Hematopoietic multipotent progenitor cell (in vitro differentiated cells): ENCODE results near the gene SLC38A3. TPM values are rescaled to one million over a fixed set of nuclear protein-coding genes. Genes with fewer than 3 reads are reported as not detected.
"Not testable (repeated sequence)": the region's sequence is repeated elsewhere in the genome, so short reads cannot be mapped to it uniquely, and the experiment has no call there.

Experiments
- DNase-seq, 3 donors: peaks; one replicate each; pipeline ENCODE4 v3.0.0-alpha.2; 2011 to 2015; ENCODE audit warnings: low read depth in 2 of 3, low spot score in 2 of 3
- total RNA-seq: library from RNA; depleted of rRNA; stranded (reverse); fragments of >200 nt; gene quantifications from one replicate; pipeline ENCODE4 v1.2.3, GENCODE V29; 2012

The SLC38A3 gene
- total RNA-seq, 1 donor: under 0.01 TPM

DNA sequence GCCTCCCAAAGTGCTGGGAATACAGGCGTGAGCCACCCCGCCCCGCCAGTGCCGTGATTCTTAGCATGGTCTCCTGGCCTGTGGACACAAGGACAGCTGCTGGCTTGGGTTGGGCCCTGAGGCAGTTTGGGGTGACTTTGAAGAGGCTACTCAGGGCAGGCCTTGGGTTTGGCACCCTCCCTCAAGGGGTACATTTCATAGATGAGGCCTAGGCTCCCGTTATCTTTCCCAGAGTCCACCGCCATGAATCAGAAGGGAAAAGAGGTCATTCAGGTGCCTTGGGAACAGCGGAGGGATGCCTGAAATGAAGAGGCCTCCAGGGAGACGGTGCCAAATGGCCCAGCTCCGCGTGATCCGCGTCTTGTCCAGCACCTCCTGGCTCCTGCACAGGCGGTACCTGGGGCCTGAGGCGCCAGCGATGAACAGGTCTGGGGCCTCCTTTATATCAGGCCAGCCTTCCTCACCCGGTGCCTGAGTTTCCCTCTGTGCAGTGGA is 40.2 kb downstream of the SLC38A3 start:
- DNase-seq: no peak

DNA sequence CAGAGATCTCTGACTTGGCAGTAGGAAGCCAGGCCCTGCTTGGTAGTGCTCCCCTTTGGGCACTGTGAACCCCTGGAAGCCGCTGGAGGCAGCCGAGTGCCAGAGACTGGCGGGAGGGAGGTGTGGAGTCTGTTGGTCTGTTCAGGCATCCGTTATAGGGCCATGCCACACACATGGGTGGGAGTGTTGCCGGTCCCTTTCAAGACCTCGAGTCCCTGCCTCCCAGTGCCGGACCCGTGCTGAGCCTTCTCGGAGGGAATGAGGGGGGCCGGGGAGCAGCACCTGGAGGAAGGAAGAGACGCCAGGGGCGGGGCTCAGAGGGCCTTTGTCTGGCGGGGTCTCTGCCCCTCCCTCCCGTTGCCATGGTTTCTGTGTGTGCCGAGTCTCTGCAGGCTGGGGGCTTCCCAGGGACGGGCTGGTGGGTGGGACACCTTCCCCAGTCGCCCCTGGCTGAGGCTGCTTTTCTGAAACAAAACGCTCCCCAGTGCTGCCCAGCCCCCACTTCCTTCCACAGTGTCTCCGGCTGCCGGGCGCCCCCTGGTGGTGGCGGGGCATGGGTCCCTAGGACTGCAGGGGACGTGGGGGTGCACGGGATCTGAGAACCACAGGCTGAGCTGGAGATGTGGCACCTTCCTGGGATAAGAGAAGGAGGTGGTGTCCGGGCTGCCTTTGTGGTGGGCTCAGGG is 40.9 kb downstream of the SLC38A3 start:
- DNase-seq: peak; percentile 93 to 96 (median 95)

DNA sequence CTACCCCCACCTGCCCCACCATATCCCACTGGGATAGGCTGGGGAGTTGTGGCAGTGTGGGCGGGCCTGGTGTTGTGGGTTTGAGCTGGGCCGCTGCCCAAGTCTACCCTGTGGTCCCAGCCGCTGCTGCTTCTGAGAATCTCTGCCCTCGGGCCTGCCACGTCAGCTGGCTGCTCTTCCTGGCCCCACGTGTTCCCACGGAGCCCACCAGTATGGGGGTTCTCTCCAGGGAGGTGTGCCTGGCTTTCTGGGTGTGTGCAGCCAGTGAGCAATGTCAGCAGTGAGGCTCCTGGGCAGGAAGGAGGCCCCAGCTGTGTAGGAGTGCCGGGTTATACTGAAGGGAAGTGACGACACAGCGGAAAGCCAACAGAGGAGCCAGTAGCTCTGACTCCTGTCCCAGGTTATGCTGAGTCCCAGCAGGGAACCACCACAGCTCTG is 41.5 kb downstream of the SLC38A3 start:
- peak; percentile 60 to 84 (median 80) for DNase-seq

DNA sequence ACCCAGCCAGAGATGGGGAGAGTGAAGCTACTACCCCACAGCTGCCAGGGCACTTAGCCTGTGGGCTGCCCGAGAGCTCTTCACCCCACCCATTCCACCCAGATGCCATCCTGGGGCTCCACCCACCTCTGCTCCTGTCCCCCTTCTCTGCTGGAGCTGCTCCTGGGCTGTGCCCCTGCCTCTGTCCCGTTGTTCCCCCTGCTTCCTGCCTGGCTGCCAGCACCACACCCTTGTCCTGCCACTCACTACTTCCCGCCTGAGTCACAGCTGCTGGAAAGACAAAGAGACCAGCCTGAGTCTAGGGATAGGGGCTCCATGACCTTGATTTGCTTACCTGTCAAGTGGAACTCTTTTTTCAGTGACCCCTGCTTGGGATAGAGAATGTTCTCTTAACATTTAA is 43.3 kb downstream of the SLC38A3 start:
- no peak for DNase-seq

DNA sequence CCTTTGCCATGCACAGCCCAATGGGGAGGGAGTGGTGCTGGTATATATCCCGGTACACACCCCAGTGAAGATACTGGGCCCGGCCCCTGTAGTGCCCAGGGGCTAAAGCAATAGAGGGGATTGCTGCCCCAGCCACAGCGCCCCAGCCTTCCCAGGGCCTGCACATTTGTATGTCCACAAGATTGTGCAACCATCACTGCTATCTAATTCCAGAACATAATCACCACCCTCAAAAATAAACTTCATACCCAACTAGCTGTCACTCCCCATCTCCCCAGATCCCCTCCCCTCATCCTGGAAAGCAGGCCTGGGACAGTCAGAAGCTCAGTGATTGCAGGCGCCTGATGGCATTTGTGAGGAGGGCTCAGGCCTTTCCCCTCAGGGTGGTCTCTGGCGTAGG is 44.4 kb downstream of the SLC38A3 start:
- DNase-seq: no peak

DNA sequence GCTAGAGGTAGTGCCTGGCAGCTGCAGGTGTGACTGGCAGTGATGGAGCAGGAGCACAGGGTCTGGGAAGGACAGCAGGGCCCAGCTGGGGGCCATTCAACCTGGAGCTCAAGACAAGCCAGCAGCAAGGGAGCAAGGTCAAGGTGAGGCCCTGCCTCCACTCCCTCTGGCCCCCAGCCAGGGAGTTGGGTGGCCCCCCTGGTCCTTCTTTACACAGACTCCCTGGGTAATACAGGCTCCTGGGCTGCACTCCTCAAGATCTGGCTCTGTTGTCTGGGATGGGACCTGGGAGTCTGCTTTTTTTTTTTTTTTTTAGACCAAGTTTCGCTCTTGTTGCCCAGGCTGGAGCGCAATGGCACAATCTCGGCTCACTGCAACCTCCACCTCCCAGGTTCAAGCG is 45.4 kb downstream of the SLC38A3 start:
- no peak for DNase-seq

DNA sequence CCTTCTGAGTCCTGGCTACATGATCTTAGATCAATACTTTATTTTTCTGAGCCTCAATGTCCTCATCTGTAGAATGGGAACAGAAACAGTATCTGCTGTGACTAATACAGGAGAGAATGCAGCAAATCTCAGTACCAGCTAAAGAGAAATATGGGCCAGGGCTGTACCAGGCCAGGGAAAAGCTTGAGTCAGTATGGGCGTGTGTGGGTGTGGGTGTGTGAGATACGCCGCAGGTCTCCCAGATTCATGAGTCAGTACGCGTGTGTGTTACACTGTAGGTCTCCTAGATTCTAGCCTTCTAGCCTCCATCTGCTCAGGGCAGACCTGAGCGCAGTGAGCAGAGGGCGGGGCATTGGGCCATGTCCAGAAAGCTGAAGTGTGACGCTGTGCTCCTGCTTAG is 46.1 kb downstream of the SLC38A3 start:
- DNase-seq: no peak

DNA sequence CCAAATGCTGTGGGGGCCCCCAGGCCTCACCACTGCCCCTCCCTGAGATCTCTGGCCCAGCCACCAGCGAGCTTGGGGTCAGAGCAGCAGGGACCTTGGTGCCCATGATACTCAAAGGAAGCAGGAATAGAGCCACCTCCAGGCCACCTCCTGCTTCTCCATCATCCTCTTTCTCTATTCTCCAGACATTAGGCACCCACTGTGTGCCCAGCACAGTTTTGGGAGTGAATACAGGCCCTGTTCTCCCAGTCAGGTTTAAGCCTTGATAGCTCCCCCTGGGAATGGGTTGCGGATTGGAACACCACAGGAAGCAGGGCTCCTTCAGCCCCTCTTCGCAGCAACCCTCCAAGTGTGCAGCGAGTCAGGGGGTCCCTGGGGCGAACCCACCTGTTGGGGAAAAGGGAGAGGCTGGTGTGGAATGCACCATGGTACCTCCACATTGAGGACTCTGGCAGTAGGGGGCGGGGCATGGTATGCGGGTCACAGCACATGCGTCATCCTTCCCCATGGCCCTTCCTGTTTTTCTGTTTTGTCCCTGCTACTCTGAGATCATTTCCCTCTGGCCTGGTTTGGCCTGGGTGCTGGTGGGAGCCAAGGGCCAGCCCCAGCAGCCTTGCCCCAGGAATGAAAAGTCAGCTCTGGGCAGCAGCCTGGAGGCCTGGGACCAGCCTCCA is 49.6 kb downstream of the SLC38A3 start:
- DNase-seq: no peak

DNA sequence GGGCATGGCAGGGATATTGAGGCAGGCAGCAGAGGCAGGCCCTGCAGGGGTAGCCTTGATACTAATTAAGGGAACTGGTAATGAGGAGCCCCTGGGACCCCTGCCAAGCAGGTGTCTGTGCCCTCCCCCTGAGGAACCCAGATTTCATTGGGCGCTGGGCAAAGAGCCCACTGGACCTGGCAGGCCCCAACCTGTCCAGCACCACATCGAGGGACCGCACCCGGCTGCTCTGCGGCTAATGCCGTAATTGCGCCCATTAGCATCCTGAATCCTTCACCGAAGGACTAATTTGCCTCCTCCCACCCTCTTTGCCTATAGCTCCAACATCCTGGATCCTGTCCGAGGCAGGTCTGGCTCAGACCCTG is 50.2 kb downstream of the SLC38A3 start:
- no peak for DNase-seq

DNA sequence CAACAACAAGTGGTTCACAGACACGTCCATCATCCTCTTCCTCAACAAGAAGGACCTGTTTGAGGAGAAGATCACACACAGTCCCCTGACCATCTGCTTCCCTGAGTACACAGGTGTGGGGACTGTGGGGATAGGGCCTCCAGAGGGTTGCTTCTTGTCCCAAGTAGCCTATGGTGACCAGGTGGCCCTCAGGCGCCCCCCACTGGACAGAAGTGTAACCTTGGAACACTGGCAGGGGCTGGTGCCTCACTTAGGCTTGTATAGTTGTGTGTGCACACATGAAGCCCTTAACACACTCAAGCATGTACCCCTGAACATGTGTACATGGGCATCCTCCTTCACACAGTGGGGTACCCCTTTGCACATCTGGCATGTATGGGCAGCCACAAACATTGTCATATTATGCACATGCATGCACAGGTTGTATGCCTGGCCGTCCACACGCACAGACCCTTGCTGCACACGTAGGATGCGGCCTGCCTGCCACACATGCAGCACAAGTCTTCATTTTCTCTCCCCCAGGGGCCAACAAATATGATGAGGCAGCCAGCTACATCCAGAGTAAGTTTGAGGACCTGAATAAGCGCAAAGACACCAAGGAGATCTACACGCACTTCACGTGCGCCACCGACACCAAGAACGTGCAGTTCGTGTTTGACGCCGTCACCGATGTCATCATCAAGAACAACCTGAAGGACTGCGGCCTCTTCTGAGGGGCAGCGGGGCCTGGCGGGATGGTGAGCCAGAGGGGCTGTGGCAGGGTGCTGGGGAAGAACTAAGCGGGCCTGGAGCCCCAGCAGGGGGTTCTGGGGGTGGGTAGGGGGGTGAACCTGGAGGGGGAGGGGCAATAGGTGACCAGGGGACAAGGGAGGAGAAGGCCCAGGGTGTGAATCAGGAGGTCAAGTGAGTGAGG is 52.2 kb downstream of the SLC38A3 start:
- peak in 1 of 3 donors; percentile 48 for DNase-seq

DNA sequence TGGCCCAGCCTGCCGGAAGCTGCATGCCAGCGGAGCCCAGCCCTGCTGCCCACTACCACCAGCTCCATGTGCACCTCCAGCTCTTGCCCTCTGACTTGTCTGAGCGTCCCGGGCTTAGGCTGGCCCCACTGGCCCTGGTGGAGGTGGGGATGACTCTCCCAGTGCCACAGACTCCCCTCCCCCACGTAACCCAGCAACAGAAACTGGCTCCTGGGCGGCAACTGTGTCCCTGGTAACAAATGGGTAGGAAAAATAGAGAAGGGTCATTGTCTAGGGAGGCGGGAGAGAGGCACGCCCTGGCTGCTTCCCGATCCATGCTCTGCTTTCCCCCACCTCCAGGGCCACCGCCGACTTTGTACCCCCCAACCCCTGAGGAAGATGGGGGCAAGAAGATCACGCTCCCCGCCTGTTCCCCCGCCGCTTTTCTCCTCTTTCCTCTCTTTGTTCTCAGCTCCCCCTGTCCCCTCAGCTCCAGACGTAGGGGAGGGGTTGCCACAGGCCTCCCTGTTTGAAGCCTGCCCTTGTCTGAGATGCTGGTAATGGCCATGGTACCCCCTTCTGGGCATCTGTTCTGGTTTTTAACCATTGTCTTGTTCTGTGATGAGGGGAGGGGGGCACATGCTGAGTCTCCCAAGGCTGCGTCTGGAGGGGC is 53.1 kb downstream of the SLC38A3 start:
- DNase-seq: no peak

DNA sequence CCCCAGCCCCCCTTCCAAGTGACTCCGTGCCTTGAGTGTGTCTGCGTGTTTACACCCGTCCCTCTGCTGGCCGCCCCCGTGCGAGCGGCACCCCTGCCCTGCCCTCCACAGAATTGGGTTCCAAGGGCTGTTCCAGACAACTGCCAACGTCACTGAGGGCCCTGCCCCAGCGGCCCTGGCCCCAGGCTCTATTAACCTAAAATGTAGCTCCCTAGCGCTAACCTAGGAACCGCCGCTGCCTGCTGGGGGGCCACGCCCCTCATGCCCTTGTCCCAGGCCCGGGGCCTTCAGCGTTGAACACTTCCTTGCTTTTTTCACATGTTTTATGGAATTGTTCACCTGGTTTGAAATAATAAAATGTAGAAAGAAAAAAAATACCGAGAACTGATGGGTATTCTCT is 53.9 kb downstream of the SLC38A3 start:
- no peak for DNase-seq

DNA sequence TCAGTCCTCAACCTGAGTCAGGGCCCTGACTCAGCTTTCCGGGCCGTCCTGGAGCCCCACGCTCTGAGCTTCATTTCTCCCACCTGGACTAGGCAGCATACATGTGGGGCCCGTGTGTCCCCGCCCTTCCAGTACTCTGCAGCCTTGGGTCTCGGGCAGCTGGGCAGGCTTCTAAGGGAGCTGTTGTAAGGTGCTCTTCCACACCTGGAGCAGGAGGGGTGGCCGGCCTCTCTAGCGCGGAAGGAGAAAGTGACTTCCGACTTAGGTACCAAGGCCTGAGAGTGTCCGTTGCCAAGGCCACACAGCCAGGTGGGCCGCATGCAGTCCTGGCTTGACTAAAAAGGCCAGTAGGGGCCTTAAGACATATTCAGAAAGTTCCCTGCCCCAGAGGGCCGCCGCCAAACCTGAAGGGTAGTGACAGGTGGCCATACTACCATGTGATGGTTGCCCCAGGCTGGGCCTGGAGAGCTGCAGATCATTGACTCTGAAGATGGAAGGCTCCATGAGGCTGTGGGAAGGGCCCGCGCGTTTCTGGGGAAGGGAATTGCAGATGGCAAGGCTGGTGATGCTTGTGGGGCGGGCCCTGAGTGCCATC is 54.5 kb downstream of the SLC38A3 start:
- DNase-seq: no peak

DNA sequence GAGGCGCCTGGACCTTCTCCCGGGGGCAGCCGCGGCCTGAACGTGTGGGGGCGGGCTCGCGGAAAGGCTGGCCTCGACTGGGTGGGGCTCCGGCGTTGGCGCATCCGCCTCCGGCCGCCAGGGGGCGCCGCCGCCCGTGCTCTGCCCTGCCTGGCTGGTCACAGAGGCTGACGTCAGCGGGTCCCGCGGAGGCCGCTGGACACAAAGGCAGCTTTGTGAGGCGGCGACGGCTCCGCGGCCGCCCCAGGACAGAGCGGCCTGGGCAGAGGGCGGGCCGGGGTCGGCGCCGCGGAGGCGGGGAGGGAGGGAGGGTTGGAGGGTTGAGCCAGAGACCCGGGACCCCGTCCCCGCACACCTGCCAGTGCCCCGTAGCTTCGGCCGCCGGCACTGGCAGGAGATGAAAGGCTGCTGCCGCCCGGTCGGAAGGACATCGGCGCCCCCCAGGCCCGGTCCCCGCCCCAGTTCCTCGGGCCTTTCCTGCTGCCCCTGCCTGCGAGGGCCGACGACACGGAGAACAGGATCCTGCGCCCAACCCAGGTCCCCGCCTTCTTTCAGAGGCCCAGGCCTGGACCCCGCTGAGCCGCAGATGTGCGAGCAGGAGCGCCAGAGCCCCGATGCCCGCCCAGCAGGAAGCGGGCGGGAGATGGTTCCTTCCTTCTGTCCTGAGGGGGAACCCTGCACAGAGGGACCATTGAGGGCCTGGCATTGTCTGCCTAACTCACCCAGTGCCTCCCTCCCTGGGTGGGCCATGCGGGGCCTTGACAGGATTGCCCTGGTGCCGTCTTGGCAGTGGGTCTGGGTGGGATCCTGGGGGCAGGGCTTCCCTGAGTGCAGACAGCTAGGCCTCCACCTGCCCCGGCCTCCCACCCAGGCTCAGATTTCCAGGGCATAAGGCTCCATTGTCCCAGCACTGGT is 55.2 kb downstream of the SLC38A3 start:
- DNase-seq: peak; percentile 79 to 88 (median 79)

DNA sequence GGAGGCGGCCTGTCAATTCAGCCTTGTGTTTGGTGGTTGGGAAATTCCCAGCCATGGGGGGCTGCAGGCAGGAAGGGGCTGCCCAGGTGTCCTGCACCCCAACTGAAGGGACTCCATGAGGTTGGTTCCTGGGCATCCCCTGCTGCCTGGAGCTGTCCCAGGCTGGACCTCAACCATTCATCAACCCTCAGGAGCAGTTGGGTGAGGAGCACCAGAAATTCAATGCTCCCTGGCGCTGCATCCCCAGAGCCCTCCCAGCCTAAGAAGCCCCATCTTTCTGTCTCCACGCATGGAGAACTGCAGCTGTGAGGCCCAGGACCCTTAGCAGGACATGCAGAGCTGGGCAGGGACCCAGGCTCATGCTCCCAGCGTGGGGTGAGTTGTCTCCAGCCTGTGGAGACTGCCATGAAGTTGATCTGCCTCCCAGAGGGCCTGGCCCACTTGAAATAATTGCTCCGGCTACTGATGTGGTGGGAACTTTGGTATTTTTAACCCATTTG is 55.9 kb downstream of the SLC38A3 start:
- no peak for DNase-seq

DNA sequence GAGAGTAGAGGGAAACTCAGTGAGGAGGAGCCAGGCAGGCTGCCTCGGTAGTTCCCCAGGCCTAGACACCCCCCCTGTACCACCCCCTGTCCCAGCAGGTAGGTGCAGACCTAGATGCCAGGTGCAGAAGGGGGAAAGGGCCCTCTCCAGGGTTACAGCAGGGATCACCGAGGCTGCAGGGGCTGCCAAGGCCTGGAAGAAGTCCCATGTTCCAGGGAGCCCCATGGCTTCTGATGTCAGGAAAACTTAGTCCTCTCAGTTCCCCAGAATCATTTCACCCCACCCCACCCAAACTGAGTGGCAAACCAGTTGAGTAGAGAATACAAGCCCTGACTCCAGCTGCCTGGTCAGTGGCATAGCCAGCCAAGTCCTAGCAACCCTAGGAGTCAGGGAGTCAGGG is 56.4 kb downstream of the SLC38A3 start:
- DNase-seq: no peak

DNA sequence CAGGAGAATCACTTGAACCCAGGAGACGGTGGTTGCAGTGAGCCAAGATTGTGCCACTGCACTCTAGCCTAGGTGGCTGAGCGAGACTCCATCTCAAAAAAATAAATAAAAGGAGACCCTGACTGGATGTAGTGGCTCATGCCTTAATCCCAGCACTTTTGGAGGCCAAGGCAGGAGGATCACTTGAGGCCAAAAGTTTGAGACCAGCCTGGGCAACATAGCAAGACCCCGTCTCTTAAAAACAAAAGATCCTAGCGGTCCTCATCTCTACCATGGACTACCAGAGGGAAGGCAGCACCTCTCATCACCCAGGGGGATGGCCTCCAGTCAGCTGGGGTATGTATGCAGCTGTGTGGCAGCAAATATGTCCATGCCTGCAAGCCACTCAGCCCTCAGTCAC is 57.1 kb downstream of the SLC38A3 start:
- DNase-seq: not testable (repeated sequence)

DNA sequence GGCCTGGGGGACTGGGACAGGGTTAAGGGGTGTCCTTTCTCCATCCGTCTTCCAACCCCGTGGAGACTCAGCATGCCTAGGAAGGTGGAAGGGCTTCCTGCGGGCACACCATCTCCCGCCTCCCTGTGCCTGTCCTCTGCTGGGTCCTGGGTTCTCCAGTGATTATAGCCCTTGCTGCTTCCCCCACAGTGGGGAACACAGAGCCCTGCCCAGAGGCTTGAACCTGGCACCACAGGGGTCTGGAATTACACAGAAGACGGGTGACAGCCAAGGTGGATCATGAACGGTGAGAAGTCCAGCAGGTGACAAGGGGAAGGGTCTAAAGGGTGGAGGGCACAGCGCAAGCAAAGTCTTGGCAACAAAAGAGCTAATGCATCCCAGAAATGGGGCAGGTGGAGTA is 57.7 kb downstream of the SLC38A3 start:
- DNase-seq: no peak
